ENCODE results near the gene STK16. TPM values are rescaled to one million over a fixed set of nuclear protein-coding genes. Genes with fewer than 3 reads are reported as not detected.
"Not testable (repeated sequence)": the region's sequence is repeated elsewhere in the genome, so short reads cannot be mapped to it uniquely, and the experiment has no call there.

STK16 gene
- polyA plus RNA-seq, 6 donors from 2014 or later: 14.7 to 28.3 (median 21.9) TPM

DNA sequence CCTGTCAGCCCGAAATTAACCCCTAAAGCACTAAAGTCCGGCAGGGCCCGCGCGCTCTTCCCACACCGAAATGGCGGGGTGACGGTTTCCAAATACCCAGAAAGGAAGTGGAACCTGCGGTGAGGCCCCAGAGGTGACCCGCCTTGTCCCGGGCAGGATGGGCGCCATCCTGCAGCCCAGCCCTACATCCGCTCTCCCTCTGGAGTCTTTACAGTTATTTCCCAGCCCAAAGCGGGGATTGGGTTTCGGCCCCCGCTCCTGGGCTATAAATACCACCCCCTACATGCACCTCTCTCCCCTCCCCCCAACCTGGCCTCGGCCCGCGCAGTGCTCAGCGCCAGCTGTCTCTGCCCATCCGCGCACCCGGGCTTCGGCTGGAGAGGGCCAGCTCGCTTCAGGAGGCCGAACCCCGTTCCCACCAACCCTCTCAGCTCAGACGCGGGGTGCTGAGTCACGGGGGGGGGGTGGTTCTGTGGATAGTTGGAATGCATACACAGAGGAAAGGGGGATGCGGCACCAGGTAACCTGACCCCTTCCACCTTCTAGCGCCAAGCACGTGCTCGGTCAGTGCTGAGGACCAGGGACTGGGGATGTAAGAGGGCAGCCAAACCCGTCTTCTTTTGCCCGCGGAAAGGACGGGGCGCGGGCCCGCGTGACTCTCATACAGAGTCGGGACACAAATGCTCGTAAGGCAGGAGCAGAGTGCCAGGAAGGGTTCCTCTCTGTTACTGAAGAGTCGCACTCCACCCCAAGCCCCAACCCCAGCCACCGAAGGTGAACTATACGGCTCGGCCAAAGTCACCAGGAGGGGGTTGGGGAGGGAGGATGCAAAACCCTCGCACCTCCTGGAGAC, 7.8 kb downstream of the STK16 start, which contains the start of gene TUBA4B:
Gene TUBA4B, plus strand, starts transcription at position 344 of the 853 bp plus-strand sequence. Its CDS starts 165 bp downstream, at position 509.
- peak within 1 kb of the TSS; percentile 85 to 97 (median 92) for H3K27ac Mint-ChIP-seq
- H3K36me3 Mint-ChIP-seq: peaks cover 0 to 7% of the 10 kb centered on the region in 2 donors
- H3K4me1 Mint-ChIP-seq: peaks cover 52 to 60% (median 60%) of the 10 kb centered on the region in 3 donors
- H3K9me3 Mint-ChIP-seq: no peaks in the 10 kb centered on the region
- DNase-seq (peak; percentile 50), ATAC-seq (ENCODE audit: low read depth in 2 of 2) (peak; percentile 27 to 32)
- H3K4me3 Mint-ChIP-seq: peak within 1 kb of the TSS; percentile 78 to 95 (median 90)
- no peaks in the 10 kb centered on the region for H3K27me3 Mint-ChIP-seq

DNA sequence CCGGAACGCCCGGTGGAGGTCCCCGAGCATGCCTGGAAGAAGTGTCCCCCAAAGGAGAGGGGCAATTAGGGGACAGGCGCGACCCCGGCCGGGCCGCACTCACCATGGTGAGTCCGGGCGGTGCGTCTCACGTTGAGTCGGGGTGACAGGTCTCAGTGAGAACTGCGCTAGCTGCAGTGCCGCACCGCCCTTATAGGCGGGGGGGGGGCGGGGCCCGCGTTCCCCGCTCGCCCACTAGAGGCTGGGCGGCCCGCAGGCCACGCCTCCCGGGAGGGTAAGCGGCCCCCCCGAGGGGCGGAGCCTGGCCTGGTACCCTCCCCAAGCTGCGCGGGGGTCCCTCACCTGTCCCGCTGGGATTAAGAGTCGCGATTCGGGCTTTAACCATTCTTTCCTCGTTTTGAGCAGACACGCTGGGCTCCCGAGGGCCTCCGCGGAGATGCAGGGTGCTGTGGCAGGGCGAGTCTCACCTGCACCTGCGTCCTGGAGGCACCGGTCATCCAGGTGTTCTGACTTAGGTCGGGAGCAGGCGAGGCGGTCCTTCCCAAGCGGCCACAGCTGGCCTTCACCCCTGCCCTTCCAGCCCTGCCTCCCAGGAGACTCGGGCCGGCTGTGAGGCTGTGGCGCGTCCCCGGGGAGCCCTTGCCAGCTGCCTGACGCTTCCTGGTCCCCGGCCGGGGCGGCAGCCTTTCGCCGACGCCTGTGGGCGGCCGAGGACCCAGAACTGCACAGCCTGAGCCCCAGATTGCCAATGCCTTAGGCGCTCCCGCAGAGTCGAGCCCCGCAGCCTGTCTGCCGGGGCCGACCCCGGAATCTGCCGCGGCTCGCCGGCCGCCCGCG, 8.7 kb downstream of the STK16 start, which contains the start of gene TUBA4A:
Gene TUBA4A, minus strand, starts transcription at position 166 of the 837 bp plus-strand sequence. Its CDS starts 60 bp downstream, at position 106.
- Mint-ChIP-seq H3K36me3 (peaks cover 0 to 7% of the 10 kb centered on the region in 2 donors), H3K27me3 (no peaks in the 10 kb centered on the region), H3K4me1 (peaks cover 43 to 52% (median 51%) of the 10 kb centered on the region in 3 donors), H3K9me3 (no peaks in the 10 kb centered on the region), H3K27ac (peak within 1 kb of the TSS; percentile 85 to 97 (median 94)), H3K4me3 (peak within 1 kb of the TSS; percentile 78 to 95 (median 90))
- DNase-seq: peak; percentile 88
- peak; percentile 78 to 79 for ATAC-seq (ENCODE audit: low read depth in 2 of 2)

DNA sequence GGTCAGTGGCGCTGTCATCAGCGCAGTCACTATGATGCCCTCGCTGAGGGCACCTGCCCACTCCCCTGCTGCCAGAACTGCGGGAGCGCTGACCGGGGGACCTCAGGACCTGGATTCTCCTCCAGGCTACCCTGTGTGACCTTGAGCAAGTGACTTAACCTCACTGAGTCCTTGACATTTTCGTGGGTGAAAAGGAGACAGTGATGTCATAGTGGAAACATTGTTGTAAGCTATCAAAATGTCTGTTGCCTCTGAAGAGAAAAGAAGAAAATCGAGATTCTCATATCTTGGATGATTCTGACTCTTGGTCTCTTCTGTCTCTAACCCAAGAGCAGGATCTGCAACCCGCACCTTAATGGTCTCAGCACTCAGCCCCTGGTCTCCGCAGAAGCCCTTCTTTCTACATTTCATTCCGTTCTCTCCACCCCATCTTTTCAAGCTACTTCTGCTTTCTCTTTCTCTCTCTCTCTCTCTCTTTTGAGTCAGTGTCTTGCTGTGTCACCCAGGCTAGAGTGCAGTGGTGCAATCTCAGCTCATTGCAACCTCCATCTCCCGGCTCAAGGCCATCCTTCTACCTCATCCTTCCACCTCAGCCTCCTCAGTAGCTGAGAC, 9.4 kb downstream of the STK16 start:
- Mint-ChIP-seq H3K27me3 (no peaks in the 10 kb centered on the region), H3K27ac (peak overlapping the region; percentile 85 to 97 (median 91)), H3K36me3 (peaks cover 0 to 7% of the 10 kb centered on the region in 2 donors), H3K4me3 (peak overlapping the region; percentile 78 to 95 (median 90)), H3K9me3 (no peaks in the 10 kb centered on the region), H3K4me1 (peaks cover 36 to 45% (median 44%) of the 10 kb centered on the region in 3 donors)
- DNase-seq (peak; percentile 67), ATAC-seq (ENCODE audit: low read depth in 2 of 2) (peak; percentile 47)

DNA sequence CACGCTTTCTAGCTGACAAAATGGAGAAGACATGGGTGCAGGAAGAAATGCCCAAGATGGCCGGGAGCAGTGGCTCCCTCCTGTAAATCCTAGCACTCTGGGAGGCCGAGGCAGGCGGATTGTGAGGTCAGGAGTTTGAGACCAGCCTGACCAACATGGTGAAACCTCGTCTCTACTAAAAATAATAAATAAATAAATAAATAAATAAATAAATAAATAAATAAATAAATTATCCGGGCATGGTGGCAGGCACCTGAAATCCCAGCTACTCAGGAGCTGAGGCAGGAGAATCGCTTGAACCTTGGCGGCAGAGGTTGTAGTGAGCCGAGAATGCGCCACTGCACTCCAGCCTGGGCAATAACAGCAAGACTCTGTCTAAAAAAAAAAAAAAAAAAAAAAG, 13.7 kb downstream of the STK16 start:
- H3K36me3 Mint-ChIP-seq; H3K4me3 Mint-ChIP-seq; H3K27ac Mint-ChIP-seq; H3K27me3 Mint-ChIP-seq; ATAC-seq (ENCODE audit: low read depth in 2 of 2); DNase-seq; H3K9me3 Mint-ChIP-seq: not testable (repeated sequence)
- peaks cover 7 to 12% (median 8%) of the 10 kb centered on the region in 3 donors for H3K4me1 Mint-ChIP-seq

DNA sequence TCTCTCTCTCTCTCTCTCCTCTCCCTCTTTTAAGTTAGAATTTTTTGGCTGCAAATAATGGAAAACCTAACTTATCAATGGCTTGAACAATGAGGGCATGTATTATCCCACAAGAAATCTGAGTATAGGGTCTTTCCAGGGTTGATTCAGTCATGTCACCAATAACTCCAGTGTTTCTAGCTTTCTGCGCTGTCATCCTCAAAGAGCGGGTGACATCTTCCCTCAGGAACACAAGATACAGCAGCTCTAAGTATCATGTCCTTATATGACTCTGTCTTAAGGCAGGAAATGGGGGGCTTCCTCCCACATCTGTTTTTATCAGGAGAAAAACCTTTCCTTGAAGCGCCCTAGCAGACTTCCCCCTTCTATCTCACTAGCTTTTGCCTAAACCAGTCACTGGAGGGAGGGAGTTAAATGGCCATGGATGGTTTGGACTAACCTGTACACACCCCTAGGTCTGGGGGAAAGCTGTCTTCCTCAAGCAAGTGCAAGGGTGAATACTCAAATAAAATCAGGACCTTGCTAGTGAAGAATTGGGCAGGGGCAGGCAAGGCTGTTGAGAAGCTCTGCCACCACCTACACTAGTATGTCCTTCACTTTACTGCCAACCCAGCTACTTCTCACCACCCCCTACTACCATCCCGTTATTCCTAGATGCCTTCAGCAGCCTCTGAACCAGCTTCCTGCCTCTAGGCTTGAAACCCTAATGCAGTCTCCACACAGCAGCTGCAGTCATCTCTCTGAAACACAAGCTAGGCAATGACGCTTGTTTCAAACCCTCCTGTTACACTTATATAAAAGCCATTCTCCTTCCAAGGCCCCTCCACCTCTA, 16.0 kb downstream of the STK16 start:
- DNase-seq: no peak
- peak overlapping the region in 1 of 8 donors; percentile 43 for H3K4me3 Mint-ChIP-seq
- no peak for ATAC-seq (ENCODE audit: low read depth in 2 of 2)
- H3K27ac Mint-ChIP-seq: no peak overlapping the region
- H3K4me1 Mint-ChIP-seq: no peaks in the 10 kb centered on the region
- H3K27me3 Mint-ChIP-seq: peaks cover 0 to 5% (median 0%) of the 10 kb centered on the region in 3 donors
- no peaks in the 10 kb centered on the region for H3K36me3 Mint-ChIP-seq
- peaks cover 0 to 1% (median 0%) of the 10 kb centered on the region in 7 donors for H3K9me3 Mint-ChIP-seq

DNA sequence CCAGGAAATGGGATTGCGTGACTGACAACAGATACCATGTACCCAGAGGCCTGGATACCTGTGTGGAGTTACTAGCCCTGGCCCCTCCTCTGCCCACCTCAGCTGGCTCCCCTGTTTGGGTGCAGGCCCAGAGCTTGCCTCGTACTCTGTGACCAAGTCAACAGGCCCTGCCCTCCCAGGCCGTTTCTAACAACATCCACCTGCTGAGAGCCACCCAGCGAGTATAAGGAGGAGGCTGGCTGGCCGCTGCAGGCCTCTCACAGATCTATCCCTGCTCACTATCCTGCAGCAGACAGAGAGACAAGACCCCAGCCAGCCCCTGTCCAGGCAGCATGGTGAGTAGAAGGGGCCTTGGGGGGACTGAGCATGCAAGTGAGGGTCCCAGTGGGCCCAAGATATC, 21.0 kb downstream of the STK16 start:
- H3K36me3 Mint-ChIP-seq: no peaks in the 10 kb centered on the region
- H3K27me3 Mint-ChIP-seq: peaks cover 0 to 5% (median 0%) of the 10 kb centered on the region in 3 donors
- no peak overlapping the region for H3K4me3 Mint-ChIP-seq
- DNase-seq (no peak), ATAC-seq (ENCODE audit: low read depth in 2 of 2) (no peak)
- H3K9me3 Mint-ChIP-seq: no peaks in the 10 kb centered on the region
- H3K4me1 Mint-ChIP-seq: no peaks in the 10 kb centered on the region
- H3K27ac Mint-ChIP-seq: no peak overlapping the region

DNA sequence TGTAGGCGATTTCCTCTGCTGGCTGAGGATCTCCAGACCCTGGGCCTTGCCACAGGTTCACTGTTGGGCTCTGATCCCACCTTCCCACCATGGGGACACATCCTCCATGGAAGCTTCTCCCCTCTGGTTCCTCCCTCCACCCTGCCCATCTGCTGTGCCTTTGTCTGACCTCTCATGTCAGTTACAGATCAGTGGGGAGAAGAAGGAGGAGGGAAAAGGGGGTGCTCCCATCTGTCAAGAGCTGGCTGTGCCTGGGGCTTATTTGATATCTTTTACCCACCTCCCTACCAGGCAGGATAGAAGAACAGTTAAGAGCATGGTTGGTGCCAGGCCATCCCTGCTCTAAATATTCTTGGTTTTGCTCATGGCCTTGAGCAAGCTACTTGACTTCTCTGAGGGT, 21.6 kb downstream of the STK16 start:
- H3K36me3 Mint-ChIP-seq: no peaks in the 10 kb centered on the region
- ATAC-seq (ENCODE audit: low read depth in 2 of 2) (no peak), DNase-seq (no peak)
- H3K9me3 Mint-ChIP-seq: no peaks in the 10 kb centered on the region
- no peak overlapping the region for H3K27ac Mint-ChIP-seq
- H3K4me3 Mint-ChIP-seq: no peak overlapping the region
- no peaks in the 10 kb centered on the region for H3K4me1 Mint-ChIP-seq
- H3K27me3 Mint-ChIP-seq: peaks cover 0 to 2% (median 0%) of the 10 kb centered on the region in 3 donors

DNA sequence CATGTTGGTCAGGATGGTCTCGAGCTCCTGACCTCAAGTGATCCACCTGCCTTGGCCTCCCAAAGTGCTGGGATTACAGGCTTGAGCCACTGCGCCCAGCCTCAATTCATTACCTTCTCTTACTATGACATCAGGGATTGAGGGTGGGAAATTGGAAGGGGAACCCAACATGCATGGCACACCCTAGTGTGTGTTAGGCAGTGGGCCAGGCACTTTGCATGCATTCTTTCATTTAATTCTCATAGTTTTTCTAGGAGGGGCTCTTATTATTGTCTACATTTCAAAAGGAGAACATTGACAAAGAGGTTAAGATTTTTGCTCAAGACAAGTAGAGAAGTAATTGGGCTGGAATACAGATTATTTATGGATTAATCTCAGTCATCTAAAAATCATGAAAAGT, 23.0 kb downstream of the STK16 start:
- ATAC-seq (ENCODE audit: low read depth in 2 of 2) (no peak), DNase-seq (no peak)
- Mint-ChIP-seq H3K4me1 (no peaks in the 10 kb centered on the region), H3K4me3 (no peak overlapping the region), H3K27me3 (no peaks in the 10 kb centered on the region), H3K27ac (no peak overlapping the region), H3K9me3 (no peaks in the 10 kb centered on the region), H3K36me3 (no peaks in the 10 kb centered on the region)

DNA sequence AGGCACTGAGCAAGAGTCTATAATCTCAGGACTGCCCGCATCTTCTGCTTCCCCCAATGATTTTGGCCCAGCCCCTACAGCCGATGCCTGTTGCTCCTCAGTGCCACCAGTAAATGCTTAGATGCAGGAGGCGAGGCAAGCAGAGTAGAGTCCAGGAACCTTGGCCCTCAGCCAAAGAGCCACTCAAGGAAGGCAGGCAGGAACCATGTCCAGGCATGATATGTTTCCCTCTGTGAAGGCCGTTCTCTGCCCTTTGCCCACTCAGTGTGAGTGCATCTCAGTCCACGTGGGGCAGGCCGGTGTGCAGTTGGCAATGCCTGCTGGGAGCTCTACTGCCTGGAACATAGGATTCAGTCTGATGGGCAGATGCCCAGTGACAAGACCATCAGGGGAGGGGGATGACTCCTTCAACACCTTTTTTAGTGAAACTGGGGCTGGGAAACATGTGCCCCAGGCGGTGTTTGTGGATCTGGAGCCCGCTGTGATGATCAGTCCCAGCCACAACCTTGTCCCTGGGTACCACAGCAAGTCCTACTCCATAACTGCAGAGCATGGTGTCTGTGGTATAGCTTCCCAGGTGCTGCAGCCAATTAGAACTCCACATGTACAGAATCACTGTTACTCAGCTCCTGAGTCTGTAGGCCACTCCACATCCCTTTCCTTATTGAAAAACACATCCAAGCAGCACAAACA, 24.2 kb downstream of the STK16 start:
- Mint-ChIP-seq H3K4me3 (no peak overlapping the region), H3K27ac (peak overlapping the region in 1 of 6 donors; percentile 68), H3K9me3 (no peaks in the 10 kb centered on the region), H3K27me3 (no peaks in the 10 kb centered on the region), H3K36me3 (no peaks in the 10 kb centered on the region), H3K4me1 (no peaks in the 10 kb centered on the region)
- ATAC-seq (ENCODE audit: low read depth in 2 of 2): no peak
- no peak for DNase-seq

DNA sequence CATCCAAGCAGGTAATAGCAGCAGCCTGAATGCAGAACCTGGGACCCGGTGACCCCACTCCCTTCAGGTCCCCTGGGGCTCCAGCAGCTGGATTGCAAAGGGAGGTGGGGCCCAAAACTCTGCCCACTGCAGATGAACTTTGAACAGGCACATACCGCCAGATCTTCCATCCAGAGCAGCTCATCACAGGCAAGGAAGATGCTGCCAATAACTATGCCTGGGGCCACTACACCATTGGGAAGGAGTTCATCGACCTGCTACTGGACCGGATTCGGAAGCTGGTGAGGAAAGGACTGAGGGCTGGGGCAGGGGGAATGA, 24.7 kb downstream of the STK16 start:
- Mint-ChIP-seq H3K4me1 (no peaks in the 10 kb centered on the region), H3K27me3 (no peaks in the 10 kb centered on the region), H3K9me3 (no peaks in the 10 kb centered on the region), H3K36me3 (no peaks in the 10 kb centered on the region), H3K4me3 (no peak overlapping the region), H3K27ac (no peak overlapping the region)
- no peak for ATAC-seq (ENCODE audit: low read depth in 2 of 2)
- DNase-seq: no peak

DNA sequence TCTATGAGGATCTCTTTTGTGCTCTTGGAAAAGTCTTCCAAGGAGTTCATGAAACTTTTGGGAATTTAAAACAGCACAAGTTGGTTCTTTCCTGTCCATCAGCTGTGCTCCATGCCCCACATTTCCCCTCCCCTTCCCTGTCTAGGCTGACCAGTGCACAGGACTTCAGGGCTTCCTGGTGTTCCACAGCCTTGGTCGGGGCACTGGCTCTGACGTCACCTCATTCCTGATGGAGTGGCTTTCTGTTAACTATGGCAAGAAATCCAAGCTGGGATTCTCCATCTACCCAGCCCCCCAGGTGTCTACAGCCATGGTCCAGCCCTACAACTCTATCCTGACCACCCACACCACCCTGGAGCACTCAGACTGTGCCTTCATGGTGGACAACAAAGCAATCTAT, 25.7 kb downstream of the STK16 start:
- H3K4me1 Mint-ChIP-seq: no peaks in the 10 kb centered on the region
- H3K4me3 Mint-ChIP-seq: no peak overlapping the region
- ATAC-seq (ENCODE audit: low read depth in 2 of 2) (no peak), DNase-seq (no peak)
- H3K36me3 Mint-ChIP-seq: no peaks in the 10 kb centered on the region
- no peaks in the 10 kb centered on the region for H3K9me3 Mint-ChIP-seq
- no peaks in the 10 kb centered on the region for H3K27me3 Mint-ChIP-seq
- H3K27ac Mint-ChIP-seq: no peak overlapping the region

DNA sequence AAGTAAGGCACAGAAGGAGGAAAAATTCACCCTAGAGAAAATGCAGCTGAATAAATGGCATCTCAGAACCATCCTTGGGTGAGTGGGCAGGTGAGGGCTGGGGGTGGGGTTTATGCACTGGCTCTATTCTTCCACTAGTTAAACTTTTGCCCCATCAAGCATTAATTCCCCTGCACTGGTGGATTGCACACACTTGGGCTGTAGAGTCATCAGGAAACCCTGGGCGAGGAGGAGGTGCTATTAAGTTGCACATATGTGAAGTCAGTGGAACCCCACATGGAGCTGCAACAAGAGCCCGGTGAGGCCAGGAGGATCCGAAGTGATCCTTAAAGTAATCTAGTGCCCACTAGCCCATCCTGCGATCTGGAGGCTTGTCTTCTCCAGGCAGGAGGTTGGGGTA, 27.1 kb downstream of the STK16 start:
- no peaks in the 10 kb centered on the region for H3K27me3 Mint-ChIP-seq
- DNase-seq (no peak), ATAC-seq (ENCODE audit: low read depth in 2 of 2) (no peak)
- peaks cover 3 to 4% (median 3%) of the 10 kb centered on the region in 3 donors for H3K4me1 Mint-ChIP-seq
- no peaks in the 10 kb centered on the region for H3K9me3 Mint-ChIP-seq
- H3K4me3 Mint-ChIP-seq: no peak overlapping the region
- H3K36me3 Mint-ChIP-seq: no peaks in the 10 kb centered on the region
- no peak overlapping the region for H3K27ac Mint-ChIP-seq

Data from naive B cell (primary cell).